GM12878 (cell line): ENCODE results near the gene DND1. TPM values are rescaled to one million over a fixed set of nuclear protein-coding genes. Genes with fewer than 3 reads are reported as not detected.

ENCODE experiments used
- ATAC-seq: fragments of 200-7000 bp; cut with Tn5 transposase; 3 replicates; pipeline ENCODE4 v1.9.1; 2020; ENCODE audit warnings: mild to moderate bottlenecking, moderate library complexity
- BruUV-seq: library from RNA; stranded (reverse); fragments of 400-500 nt; replicated peaks from 2 replicates; lab custom pipeline; 2021; lab: Mats Ljungman, UMichigan
- CTCF ChIA-PET: fragments of 300-600 bp; sonication (Branson Sonifier 250); formaldehyde crosslinking; extraction: SDS; loops from one replicate; lab custom pipeline; 2021; ENCODE audit warnings: inconsistent platforms; lab: Yijun Ruan, JAX
- POLR2A ChIA-PET: fragments of 350-600 bp; formaldehyde crosslinking; extraction: SDS; loops from one replicate; lab custom pipeline; 2021; ENCODE audit warnings: inconsistent platforms; lab: Charles Lee
- RAD21 ChIA-PET: fragments of 300-600 bp; sonication (Branson Sonifier 250); formaldehyde crosslinking; loops from one replicate; lab custom pipeline; 2023; ENCODE audit warnings: antibody characterized with exemption; ENCODE audit not compliant: unreplicated experiment; lab: Charles Lee
- SMC1A ChIA-PET: fragments of 300-600 bp; sonication (Branson Sonifier 250); formaldehyde crosslinking; loops from one replicate; lab custom pipeline; 2023; ENCODE audit not compliant: unreplicated experiment, uncharacterized antibody; lab: Charles Lee
- DNase-seq: peaks from one replicate; pipeline ENCODE4 v3.0.0-alpha.2; 2011; ENCODE audit warnings: low read depth, low spot score
- FAIRE-seq: peaks from 3 replicates; lab custom pipeline; 2011; peaks lifted over from hg19 to GRCh38; lab: Jason Lieb, UNC
- H2AFZ ChIP-seq: 2 replicates; pipeline ENCODE4 v1.6.0; 2011; ENCODE audit warnings: low read depth, low read length, control low read depth; ENCODE audit not compliant: control insufficient read depth
- H3K27ac ChIP-seq: 2 replicates; pipeline ENCODE4 v1.5.1; 2011; ENCODE audit warnings: control low read depth; ENCODE audit not compliant: control insufficient read depth, insufficient read depth
- H3K27me3 ChIP-seq, 2 experiments: replicated peaks in 1 of 2; 2 replicates each; pipeline versions ENCODE4 v1.6.0 to v1.6.1; 2011; ENCODE audit warnings: low read length in 1 of 2; ENCODE audit not compliant: control insufficient read depth in 2 of 2, insufficient read depth in 2 of 2
- H3K36me3 ChIP-seq, 2 experiments: 2 replicates each; pipeline ENCODE4 v1.5.1; 2011; ENCODE audit warnings: low read length in 1 of 2; ENCODE audit not compliant: control insufficient read depth in 2 of 2, insufficient read depth in 2 of 2
- H3K4me1 ChIP-seq: 2 replicates; pipeline ENCODE4 v1.6.1; 2011; ENCODE audit warnings: mild to moderate bottlenecking, low read length, moderate library complexity, mixed read lengths; ENCODE audit not compliant: control insufficient read depth, insufficient read depth
- H3K4me2 ChIP-seq: 2 replicates; pipeline ENCODE4 v1.6.0; 2011; ENCODE audit warnings: control low read depth; ENCODE audit not compliant: control insufficient read depth, insufficient read depth
- H3K4me3 ChIP-seq: fragments of 200-600 bp; sonication (generic); 2 replicates; pipeline ENCODE4 v1.5.1; 2016
- H3K79me2 ChIP-seq: 2 replicates; pipeline ENCODE4 v1.6.0; 2011; ENCODE audit warnings: low read length; ENCODE audit not compliant: control insufficient read depth, insufficient read depth
- H3K9ac ChIP-seq: 2 replicates; pipeline ENCODE4 v1.8.0; 2011; ENCODE audit warnings: low read length, control low read depth, mixed read lengths; ENCODE audit not compliant: control insufficient read depth, insufficient read depth
- H3K9me3 ChIP-seq: replicated peaks from 3 replicates; pipeline ENCODE4 v1.5.1; 2011; ENCODE audit warnings: mild to moderate bottlenecking, low read length; ENCODE audit not compliant: control insufficient read depth, insufficient read depth
- H4K20me1 ChIP-seq: 2 replicates; pipeline ENCODE4 v1.6.0; 2011; ENCODE audit not compliant: control insufficient read depth, insufficient read depth
- BHLHE40 ChIP-seq, 2 experiments: fragments of 450-650 bp in 1 of 2; IDR thresholded peaks; 2 replicates each; pipeline ENCODE4 v1.6.1; 2011 to 2017; ENCODE audit warnings: low read depth in 2 of 2, borderline replicate concordance in 1 of 2, improper control_type of control experiment in 1 of 2, low read length in 1 of 2, mild to moderate bottlenecking in 1 of 2
- CBFB ChIP-seq: IDR thresholded peaks from 2 replicates; pipeline ENCODE4 v1.6.1; 2016; ENCODE audit warnings: antibody characterized with exemption, low read depth
- CREB1 ChIP-seq: IDR thresholded peaks from 2 replicates; pipeline ENCODE4 v1.6.1; 2012; ENCODE audit warnings: low read depth, mild to moderate bottlenecking, inconsistent platforms
- GABPA ChIP-seq: IDR thresholded peaks from 2 replicates; pipeline ENCODE4 v1.6.1; 2014; ENCODE audit warnings: antibody characterized with exemption, low read depth, mild to moderate bottlenecking, inconsistent platforms
- IKZF1 ChIP-seq: fragments of 450-650 bp; conservative IDR thresholded peaks from 2 replicates; pipeline ENCODE4 v1.6.1; 2017; ENCODE audit warnings: antibody characterized with exemption, mild to moderate bottlenecking
- MXI1 ChIP-seq: fragments of 150-350 bp; IDR thresholded peaks from 2 replicates; pipeline ENCODE4 v1.6.1; 2011; ENCODE audit warnings: low read depth, mild to moderate bottlenecking, inconsistent platforms, low read length, improper control_type of control experiment
- MYB ChIP-seq: fragments of 150-350 bp; IDR thresholded peaks from 2 replicates; pipeline ENCODE4 v1.6.1; 2014; ENCODE audit warnings: mild to moderate bottlenecking, low read depth, low read length, borderline replicate concordance
- POLR2AphosphoS2 ChIP-seq: IDR thresholded peaks from 2 replicates; pipeline ENCODE4 v1.6.1; 2011; ENCODE audit warnings: low read depth, mild to moderate bottlenecking, low read length, improper control_type of control experiment, moderate library complexity
- POLR2AphosphoS5 ChIP-seq: IDR thresholded peaks from 2 replicates; pipeline ENCODE4 v1.6.1; 2011; ENCODE audit warnings: mild to moderate bottlenecking, low read length, inconsistent platforms
- POU2F2 ChIP-seq: IDR thresholded peaks from 3 replicates; pipeline ENCODE4 v1.6.1; 2011; ENCODE audit warnings: low read depth, mild to moderate bottlenecking, low read length, borderline replicate concordance
- RELB ChIP-seq: fragments of 450-650 bp; IDR thresholded peaks from 2 replicates; pipeline ENCODE4 v1.6.1; 2017; ENCODE audit warnings: low read depth, mild to moderate bottlenecking, moderate library complexity
- RFX5 ChIP-seq: IDR thresholded peaks from 2 replicates; pipeline ENCODE4 v1.6.1; 2011; ENCODE audit warnings: low read depth, low read length, improper control_type of control experiment
- SIX5 ChIP-seq: IDR thresholded peaks from 2 replicates; pipeline ENCODE4 v1.6.1; 2011; ENCODE audit warnings: mild to moderate bottlenecking, low read depth, low read length, moderate library complexity; ENCODE audit not compliant: severe bottlenecking
- SMAD5 ChIP-seq: IDR thresholded peaks from 2 replicates; pipeline ENCODE4 v1.6.1; 2016; ENCODE audit warnings: antibody characterized with exemption, low read depth
- SP1 ChIP-seq: IDR thresholded peaks from one replicate; pipeline ENCODE4 v1.6.1; 2011; ENCODE audit warnings: low read depth, low read length
- SREBF1 ChIP-seq: IDR thresholded peaks from 2 replicates; pipeline ENCODE4 v1.6.1; 2012; ENCODE audit warnings: mild to moderate bottlenecking, low read length
- STAT1 ChIP-seq: fragments of 450-650 bp; conservative IDR thresholded peaks from 2 replicates; pipeline ENCODE4 v1.6.1; 2014; ENCODE audit warnings: antibody characterized with exemption, mild to moderate bottlenecking
- TBL1XR1 ChIP-seq: IDR thresholded peaks from 2 replicates; pipeline ENCODE4 v1.6.1; 2012; ENCODE audit warnings: low read depth, low read length, improper control_type of control experiment
- WGBS: methylation state at CpG from one replicate; pipeline ENCODE4 v1.1.6; 2016; ENCODE audit warnings: low lambda C conversion rate; ENCODE audit not compliant: insufficient replicate concordance, insufficient coverage; ENCODE audit errors: missing lambda C conversion rate; 5-methylcytosine and 5-hydroxymethylcytosine counted together
- in situ Hi-C: fragments of 300-500 bp; cut with MboI; formaldehyde crosslinking; loops from 9 replicates; pipeline ENCODE4 v1.14.3; 2018; ENCODE audit warnings: mixed read lengths
- intact Hi-C: fragments of 100-400 bp; cut with micrococcal nuclease; formaldehyde crosslinking; loops from one replicate; pipeline ENCODE4 v1.14.2; 2022; ENCODE audit not compliant: unreplicated experiment
- polyA plus RNA-seq, 11 experiments: library from polyadenylated mRNA; depleted of rRNA in 4 of 11; unstranded in 6 of 11; stranded (reverse) in 5 of 11; fragments of >200 nt; fragmentation: Nextera tagmentation in 4 of 11; fragmentation: Illumina TruSeq in 1 of 11; extraction: Ambion mirVana in 4 of 11; extraction: Trizol in 1 of 11; gene quantifications; 1 replicate in 1 of 11; 2 replicates in 10 of 11; pipeline versions ENCODE4 v1.2.1 to v1.2.3, GENCODE V29; 2011 to 2016; ENCODE audit warnings: inconsistent platforms in 2 of 11, missing spikeins in 2 of 11, low read depth in 1 of 11
- total RNA-seq, 4 experiments: library from RNA; depleted of rRNA in 3 of 4; stranded (reverse); fragments of >200 nt in 3 of 4; fragmentation: Illumina TruSeq in 1 of 4; extraction: Trizol in 1 of 4; gene quantifications; 2 replicates each; pipeline versions ENCODE4 v1.2.1 to v1.2.3, GENCODE V29; 2013 to 2021

The DND1 gene
- total and polyA plus RNA-seq, 10 of the 15 experiments (the other 5 are each of a cell fraction or from before 2014, with no cell fraction given), result 0.15 to 2.9 (median 0.73) TPM; not detected in 2

GRCh38 chr5:140658870-140659269 lies 14.5 kb downstream of the DND1 start:
- no peak for DNase-seq
- ChIA-PET POLR2A (interaction anchor here (0.6 to 1.4 kb wide), 2 partner anchors 21 to 54 kb away, joined by 3 read pairs; no protein-coding TSS in a partner anchor), CTCF (interaction anchor here (0.9 kb wide), 1 partner anchor 24 kb away, joined by 3 read pairs; no protein-coding TSS in a partner anchor), RAD21 (no interaction called here), SMC1A (no interaction called here)
- Histone ChIP-seq H3K27ac (no peak overlapping the region), H3K79me2 (no peaks in the 10 kb centered on the region), H3K36me3 (peaks cover 16 to 32% of the 10 kb centered on the region in 2 experiments), H3K4me3 (no peak overlapping the region), H4K20me1 (no peaks in the 10 kb centered on the region), H3K27me3 (no peaks in the 10 kb centered on the region), H3K9me3 (no peaks in the 10 kb centered on the region), H3K4me2 (no peak overlapping the region), H3K4me1 (no peaks in the 10 kb centered on the region), H2AFZ (no peak overlapping the region), H3K9ac (no peak overlapping the region)
- in situ Hi-C loops, result no loop called here
- no peak for FAIRE-seq
- BruUV-seq, result no TSS peak
- TF ChIP-seq SIX5 (no peak), IKZF1 (no peak), SMAD5 (no peak), GABPA (no peak), RFX5 (no peak), SP1 (no peak), SREBF1 (no peak), CREB1 (no peak), TBL1XR1 (no peak), POLR2AphosphoS2 (no peak), POU2F2 (no peak), CBFB (no peak), STAT1 (no peak), MXI1 (no peak), MYB (no peak), POLR2AphosphoS5 (no peak), BHLHE40 (IDR thresholded peaks at IDR 0.05; ENCODE audit: borderline replicate concordance in 1 of 2, low read depth in 2 of 2, low read length in 1 of 2) (no peak), RELB (no peak)
- WGBS, result 92% methylated on average over 17 of the region's 17 CpGs
- ATAC-seq, result no peak
- intact Hi-C loops, result no loop called here
